ENCODE measurements around the gene CACNA1C.

CACNA1C gene

DNA sequence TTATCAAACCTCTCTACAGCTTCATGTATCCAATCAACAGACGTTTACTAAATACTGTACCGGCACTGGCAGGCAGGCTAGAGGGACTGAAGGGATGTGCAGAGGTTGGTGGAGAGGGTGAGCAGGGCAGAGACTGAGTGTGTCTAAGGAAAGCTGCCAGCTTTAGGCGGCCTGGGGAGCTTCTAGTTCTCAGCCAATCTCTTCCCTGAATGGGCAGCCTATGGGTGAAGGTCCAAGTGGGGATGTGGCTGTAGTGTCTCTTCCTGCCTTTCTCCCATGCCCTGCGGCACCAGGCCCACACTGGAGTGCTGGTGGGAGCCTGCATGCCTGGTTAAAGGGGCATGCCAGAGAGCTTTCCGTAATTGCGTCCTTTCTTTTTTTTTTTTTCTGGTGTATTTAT, 239.8 kb downstream of the CACNA1C start:
- TF ChIP-seq, protein P1, sequence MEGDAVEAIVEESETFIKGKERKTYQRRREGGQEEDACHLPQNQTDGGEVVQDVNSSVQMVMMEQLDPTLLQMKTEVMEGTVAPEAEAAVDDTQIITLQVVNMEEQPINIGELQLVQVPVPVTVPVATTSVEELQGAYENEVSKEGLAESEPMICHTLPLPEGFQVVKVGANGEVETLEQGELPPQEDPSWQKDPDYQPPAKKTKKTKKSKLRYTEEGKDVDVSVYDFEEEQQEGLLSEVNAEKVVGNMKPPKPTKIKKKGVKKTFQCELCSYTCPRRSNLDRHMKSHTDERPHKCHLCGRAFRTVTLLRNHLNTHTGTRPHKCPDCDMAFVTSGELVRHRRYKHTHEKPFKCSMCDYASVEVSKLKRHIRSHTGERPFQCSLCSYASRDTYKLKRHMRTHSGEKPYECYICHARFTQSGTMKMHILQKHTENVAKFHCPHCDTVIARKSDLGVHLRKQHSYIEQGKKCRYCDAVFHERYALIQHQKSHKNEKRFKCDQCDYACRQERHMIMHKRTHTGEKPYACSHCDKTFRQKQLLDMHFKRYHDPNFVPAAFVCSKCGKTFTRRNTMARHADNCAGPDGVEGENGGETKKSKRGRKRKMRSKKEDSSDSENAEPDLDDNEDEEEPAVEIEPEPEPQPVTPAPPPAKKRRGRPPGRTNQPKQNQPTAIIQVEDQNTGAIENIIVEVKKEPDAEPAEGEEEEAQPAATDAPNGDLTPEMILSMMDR (IDR thresholded peaks at IDR 0.05; ENCODE audit: extremely low read depth, missing control alignments) = no peak
- DNase-seq (ENCODE audit: low spot score) = no peak

DNA sequence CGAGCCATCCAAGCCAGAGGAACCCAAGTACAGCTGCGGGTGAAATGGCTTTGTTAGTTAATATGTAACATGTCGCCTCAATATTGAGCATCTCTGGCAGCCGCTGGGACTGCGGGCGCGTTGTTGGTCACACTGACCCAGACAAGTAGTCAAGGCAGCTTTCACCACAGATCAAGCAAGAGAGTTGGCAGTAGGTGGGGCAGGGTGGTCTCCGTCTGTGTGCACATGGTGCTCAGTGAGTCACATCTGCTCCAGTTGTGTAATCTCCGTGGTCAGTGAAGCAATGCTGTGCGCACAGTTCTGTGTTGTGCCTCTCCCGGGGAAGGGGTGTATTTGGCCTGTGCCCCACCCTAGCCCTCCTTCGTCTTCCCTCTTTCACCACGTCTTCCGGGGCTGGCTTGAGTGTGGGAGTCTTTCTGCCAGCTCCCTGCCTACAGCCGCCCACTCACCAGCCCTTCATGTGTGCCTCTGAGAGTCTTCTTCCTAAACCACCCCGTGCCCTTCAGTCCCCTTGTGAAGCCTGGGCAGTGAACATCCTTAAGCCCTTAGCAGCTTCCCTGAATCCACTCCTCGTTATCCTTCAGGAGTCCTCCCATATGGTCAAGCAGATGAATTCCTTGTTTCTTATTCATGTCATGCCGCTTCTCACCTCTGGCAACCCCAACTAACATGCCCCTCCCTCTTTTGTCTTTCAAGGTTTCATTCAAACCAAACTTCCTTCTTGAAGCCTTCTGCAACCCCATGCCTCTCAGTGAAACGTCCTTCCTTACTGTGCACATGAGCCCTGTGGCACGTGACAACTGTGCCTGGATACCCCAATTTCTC, 242.1 kb downstream of the CACNA1C start:
- DNase-seq (ENCODE audit: low spot score) = no peak
- TF ChIP-seq, protein P1 (IDR thresholded peaks at IDR 0.05; ENCODE audit: extremely low read depth, missing control alignments) = no peak

DNA sequence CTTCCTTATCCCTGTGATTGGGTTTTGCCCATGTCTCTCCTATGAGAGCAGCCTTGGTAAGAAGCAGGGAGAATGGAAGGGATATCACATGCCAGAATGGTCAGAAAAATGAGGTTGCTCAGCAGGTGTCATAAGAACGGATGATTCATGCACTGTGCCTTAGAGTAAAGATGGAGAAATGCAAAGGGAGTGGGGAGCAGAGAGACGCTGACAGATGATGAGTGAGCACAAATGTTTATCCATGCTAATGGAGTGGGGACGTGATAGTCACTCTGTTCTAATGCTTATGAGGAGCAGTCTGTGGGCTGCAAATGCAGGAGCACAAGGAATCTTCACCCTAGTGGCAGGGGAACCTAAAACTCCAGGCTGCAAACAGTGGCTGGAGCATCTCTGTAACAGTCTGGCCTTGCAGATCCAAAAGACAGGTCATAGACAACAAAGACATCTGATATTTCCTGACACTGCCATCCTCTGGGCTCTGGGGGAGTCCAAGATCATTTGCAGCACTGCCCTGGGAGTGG, 243.2 kb downstream of the CACNA1C start:
- DNase-seq (ENCODE audit: low spot score) = no peak
- TF ChIP-seq, protein P1 (IDR thresholded peaks at IDR 0.05; ENCODE audit: extremely low read depth, missing control alignments) = no peak

DNA sequence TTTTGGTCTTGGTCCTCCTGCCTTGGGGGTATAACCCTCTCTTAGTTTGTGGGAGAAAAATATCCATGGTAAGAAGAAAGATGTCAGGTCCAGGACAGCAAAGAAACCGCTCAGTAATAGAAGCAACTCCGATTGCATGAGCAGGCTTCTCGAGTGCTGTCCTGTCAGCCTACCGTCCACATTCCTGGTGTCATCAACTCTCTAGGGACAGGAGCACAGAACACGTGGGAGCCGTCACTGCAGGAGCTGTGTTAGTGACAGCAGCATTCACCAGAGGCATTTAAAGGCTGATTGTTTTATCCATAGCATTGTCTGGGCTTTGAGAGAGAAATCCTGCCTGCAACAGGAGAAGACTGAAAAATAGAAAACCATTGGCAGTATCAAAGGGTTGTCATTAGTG, 244.2 kb downstream of the CACNA1C start:
- DNase-seq (ENCODE audit: low spot score) = no peak
- TF ChIP-seq, protein P1 (IDR thresholded peaks at IDR 0.05; ENCODE audit: extremely low read depth, missing control alignments) = no peak

DNA sequence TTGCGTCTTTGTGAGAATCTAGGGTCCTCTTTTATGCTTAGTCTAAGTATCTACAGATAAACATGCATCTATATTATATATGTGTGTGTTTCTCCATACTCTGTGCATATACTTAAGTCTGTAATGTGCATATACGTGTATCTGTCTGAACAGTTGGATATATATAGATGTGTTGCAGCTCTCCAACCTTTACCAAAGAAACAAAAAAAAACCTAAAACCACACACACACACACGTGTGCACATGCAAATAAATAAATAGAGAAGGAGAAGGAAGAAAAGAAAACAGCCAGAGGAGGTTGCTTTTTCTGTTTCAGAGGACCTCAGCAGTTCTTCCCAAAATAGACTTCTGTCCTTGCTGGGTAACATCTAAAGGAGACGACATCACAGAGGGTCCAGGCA, 244.9 kb downstream of the CACNA1C start:
- DNase-seq (ENCODE audit: low spot score) = no peak
- TF ChIP-seq, protein P1 (IDR thresholded peaks at IDR 0.05; ENCODE audit: extremely low read depth, missing control alignments) = no peak

DNA sequence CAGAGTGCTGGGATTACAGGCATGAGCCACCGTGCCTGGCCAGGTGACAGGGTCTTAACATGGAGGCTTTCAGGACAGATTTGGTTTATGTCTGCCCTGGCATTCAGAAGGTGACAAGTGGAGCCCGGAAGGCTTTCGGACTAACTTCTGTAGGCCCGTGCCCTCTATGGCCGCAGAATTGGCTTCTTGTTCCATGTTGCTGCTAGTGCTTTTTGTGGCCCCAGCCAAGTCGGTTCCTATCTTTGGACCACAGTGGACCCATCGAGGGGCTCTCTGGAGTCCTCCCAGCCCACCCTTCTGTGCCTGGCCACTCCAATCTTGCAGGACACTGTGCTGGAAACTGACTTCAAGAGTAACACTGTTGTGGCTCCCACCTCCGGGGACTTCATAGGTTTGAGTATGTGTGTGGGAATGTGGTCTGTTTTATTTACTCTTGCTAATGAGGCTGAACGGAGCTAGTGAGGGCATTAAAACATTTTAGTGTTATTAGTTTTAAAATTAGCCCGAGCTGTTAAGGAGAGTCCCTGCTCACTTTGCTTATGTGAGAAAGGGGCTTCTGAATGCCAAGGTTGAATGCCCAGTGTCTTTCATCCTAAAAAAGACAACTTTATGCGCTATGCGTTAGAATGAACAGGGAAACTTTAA, 245.9 kb downstream of the CACNA1C start:
- no peak for DNase-seq (ENCODE audit: low spot score)
- TF ChIP-seq, protein P1 (IDR thresholded peaks at IDR 0.05; ENCODE audit: extremely low read depth, missing control alignments) = no peak

DNA sequence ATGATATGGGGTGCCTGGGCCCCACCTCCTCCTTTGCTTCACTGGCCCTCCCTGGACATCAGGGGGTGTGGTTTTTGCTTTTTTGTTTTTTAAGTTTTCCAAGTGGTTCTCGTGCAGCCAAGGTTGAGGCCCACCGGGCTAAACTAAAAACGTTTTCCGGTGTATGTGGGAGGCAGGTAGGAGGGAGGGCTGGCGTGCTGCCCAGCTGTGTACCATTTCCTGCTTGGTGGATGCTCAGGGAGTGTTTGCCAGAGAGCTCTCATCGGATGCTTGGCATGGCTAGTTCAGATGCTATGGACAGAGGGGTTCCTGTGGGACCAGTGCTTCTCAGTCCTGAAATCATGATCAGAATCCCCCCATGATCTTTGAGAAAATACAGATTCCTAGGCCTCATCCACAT, 246.4 kb downstream of the CACNA1C start:
- no peak for DNase-seq (ENCODE audit: low spot score)
- TF ChIP-seq, protein P1 (IDR thresholded peaks at IDR 0.05; ENCODE audit: extremely low read depth, missing control alignments) = no peak

Measured in GM20000 (cell line).